GM20431 (cell line): ENCODE data around the gene USP20.

ENCODE experiments used
- in situ Hi-C: fragments of 300-500 bp; cut with MseI, MboI; formaldehyde crosslinking; loops from one replicate; pipeline ENCODE4 v1.15.0; 2020; ENCODE audit warnings: low sequenced_read_pairs; ENCODE audit not compliant: unreplicated experiment

The USP20 gene

DNA sequence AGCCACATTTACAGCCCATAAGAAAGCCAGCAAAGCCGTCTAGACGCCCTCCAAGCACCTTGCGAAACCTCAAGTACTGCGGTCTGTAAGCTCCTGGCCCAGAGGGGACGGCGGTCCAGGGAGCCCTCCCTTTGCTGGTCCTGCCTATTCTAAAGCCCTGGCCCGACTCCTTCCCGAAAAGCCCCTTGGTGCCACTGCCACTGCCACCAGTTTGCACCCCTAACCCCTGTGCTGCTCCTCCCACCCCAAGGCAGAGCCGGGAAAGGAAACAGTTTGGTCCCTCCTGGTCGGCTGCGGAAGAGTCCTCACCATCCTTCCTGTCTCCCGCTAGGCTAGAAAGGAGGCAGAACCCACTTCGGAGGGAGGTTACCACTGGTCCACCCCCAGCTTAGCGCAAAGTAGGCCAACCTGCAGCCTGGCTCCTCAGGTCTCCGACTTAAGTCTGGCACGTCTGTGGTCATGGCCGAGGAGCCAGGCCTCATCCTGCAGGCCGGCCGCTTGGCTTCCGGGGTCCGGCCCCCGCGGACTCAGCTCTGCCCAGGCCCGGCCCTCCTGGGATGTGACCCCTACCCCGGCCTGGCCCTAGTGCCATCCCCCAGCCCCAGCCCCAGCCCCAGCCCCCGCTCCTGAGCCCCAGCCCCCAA is 12.2 kb upstream of the USP20 start:
- in situ Hi-C loops: no loop called here

DNA sequence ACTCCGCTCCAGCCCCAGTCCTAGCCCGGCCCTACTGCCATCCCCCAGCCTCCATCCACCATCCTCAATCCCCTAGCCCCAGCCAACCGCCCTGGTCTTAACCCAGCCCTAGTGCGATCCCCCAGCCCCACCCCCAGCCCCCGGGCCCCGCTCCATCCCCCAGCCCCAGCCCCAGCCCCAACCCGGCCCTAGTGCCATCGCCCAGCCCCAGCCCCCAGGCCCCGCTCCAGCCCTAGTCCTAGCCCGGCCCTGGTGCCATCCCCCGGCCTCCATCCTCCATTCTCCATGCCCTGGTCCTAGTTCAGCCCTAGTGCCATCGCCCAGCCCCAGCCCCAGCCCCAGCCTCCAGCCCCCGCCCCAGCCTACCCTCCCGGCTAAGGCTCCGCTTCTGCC is 11.7 kb upstream of the USP20 start:
- in situ Hi-C loops: no loop called here

DNA sequence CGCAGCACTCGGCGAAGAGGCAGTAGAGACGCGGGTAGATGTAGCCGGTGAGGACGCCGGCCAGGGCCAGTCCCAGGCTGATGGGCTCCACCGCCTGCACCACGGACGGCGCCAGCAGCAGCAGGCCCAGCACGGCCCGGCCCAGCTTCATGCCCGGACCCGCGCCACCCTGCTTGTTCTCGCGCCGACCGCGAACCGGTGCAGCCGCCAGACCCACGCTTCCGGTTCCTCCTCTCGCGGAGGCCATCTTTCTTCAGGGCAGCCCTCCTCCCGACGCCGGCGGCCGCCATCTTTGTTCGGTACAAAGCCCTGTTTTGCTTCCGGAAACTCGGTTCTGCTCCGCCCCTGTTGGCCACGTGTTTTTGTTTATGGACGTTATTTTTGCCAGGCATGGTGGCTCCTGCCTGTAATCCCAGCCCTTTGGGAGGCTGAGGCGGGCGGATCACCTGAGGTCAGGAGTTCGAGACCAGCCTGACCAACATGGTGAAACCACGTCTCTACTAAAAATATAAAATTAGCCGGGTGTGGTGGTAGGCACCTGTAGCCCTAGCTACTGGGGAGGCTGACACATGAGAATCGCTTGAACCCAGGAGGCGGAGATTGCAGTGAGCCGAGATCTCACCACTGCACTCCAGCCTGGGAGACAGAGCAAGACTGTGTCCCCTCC is 11.2 kb upstream of the USP20 start, which contains the start of gene TOR1A:
TSS of gene TOR1A (minus strand) at position 202 of the 667 bp plus-strand sequence. CDS start at position 151, 51 bp downstream.
- in situ Hi-C loops: no loop called here

DNA sequence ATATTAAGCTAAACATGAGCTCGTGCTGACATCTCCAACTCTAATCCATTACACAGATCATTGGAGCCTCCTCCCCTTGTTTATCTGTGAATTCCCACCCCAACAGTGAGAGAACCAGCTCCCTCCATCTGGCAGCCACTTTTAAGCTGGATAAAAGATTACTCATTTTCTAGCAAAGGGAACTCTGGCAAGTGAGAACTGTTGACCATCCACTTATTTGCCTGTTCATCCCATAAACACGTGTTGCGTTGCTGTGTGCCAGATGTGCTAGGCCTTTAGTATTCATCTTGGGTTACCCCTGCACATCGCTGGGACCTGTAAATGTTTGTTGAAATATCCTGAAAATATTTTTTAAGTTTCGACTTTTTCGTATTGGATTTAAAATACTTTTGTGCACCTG is 8.9 kb upstream of the USP20 start:
- in situ Hi-C loops: no loop called here

DNA sequence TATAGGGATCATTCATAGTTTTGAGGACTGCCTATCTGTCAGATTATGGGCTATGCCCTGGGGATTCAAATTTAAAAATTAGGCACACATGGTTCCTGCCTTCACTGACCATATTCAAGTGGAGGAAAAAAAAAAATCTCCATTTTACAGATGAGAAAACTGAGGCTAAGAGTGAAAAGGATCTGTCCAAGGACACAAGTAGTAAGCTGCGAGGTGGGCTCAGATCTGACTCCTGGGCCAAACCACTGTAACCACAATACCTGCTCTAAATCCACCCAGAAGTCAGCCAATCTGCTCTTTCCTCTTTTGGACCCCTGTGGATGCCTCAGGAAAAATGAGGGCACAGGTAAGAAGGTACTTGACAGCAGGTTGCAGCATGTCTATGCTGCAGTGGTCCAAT is 8.5 kb upstream of the USP20 start:
- in situ Hi-C loops: no loop called here

DNA sequence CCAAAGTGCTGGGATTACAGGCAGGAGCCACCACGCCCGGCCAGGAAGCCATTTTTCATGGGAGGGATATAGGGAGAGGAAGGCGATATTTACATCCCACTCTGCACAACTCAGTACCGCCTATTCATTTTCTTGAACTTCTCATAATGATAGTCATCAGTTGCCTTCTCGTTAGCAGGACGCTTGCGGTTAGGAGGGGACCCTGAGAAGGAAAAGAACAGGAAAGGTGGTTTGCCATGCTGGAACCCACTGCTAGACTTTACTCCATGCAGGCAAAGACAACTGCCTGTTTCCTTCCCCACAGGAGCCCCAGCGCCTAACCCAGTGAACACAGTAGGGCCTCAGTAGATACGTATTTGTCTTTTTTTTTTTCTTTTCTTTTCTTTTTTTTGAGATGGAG is 7.2 kb upstream of the USP20 start:
- in situ Hi-C loops: no loop called here

DNA sequence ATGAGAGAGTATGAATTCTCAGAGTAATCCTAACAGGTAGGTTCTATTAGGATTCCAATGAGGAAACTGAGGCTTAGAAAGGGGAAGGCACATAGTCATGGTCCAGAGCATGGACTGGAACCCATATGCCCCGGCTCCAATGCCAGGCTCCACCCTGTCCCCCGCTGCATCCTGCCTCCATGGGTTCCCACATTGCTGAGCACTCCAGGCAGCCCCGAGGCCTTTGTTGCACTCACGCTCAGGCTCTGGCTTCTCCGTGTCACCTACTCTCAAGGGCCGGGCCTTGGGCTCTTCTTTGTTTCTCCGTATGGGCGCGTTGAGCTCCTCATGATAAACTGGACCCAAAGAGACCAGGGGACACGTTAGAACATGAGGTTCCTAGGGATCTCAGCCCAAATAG is 6.3 kb upstream of the USP20 start:
- in situ Hi-C loops: no loop called here

DNA sequence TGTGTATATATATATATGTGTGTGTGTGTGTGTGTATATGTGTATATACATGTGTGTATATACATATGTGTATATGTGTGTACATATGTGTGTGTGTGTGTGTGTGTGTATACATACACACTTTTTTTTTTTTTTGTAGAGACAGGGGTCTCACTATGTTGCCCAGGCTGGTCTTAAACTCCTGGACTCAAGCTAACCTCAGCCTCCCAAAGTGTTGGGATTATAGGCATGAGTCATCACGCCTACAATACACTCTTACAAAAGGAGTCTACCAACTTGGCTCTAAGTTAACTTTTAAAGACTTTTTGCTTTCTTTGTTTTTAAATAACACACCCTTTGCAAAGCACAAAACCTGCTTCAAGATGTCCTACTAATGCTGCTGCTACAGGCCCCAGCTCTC is 2.3 kb upstream of the USP20 start:
- in situ Hi-C loops: no loop called here

DNA sequence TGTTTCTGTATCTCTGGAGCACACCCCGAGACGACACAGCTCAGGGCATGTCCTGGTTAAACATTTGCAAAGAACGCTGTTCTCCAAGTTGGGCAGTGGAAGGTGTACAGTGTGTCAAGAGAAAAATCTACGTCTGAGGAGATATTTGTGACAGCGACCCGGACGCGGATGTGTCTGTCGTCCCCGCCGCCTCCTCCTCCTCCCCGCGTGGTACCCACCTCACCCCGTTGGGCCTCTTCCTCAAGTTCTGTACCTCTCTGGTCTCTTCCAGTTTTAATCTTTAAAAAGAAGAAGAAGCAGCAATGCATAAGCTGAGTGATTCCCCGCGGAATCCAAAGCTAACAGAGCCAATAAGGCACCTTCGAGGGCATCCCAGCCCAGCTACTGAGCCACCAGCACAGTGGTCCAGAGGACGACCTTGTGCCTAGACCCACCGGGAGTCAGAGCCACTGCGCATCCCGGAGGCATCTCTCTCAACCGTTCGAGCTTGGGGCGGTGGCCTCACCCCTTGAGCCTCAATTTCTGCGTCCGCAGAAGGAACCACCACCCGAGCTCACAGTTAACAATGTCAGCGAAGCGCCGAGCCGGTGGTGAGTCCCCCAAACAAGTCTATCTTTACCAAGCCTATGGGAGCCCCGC is 650 bp upstream of the USP20 start:
- in situ Hi-C loops: no loop called here

DNA sequence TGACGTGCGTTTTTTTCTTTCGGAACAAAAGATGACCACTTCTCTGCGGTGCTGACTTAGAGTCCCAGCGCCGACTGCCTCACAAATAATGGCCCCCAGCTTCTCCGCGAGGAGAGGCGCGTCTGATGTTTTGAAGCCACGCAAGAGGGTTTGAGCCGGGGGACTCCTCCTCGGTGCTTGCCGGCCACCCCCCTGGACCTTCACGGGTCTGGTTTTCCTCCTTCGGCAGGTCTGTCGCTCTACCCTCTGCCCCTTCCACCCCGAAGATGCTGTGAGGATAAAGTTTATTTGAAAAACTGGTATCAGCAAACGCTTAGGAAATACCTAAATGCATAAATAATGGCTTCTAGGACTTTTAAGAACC is 584 bp downstream of the USP20 start:
- in situ Hi-C loops: no loop called here

DNA sequence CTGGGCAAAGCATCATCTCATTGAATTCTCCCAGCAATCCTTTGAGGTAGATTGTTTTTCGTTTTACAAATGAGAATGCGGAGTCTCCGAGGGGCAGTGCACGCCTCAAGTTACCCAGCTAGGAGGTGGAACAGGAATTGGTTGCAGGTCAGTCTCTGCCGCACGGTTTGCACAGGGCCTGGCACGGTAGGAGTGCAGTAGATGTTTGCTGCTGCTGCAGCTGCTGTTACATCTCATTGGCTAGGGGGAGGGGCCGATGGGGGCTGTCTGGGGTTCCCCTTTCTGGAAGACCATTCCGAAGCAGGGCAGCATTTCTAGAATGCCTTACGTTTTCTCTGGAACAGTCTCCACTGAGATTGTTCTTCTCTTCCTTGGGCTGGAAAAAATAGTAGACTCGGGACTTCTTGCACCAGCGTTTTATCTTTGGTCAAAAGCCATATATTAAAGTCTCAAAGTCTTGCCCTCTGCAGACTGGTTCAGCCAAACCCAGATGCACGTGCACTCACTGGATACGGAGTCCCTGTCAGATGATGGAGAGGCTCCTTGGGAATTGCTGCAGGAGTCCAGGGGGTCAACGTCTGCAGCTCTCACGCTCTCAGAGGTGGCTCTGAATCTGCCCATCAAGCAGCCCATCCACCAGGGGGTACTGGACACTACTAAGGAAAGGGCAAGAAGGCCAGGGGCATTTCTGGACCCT is 1.2 kb downstream of the USP20 start:
- in situ Hi-C loops: no loop called here

DNA sequence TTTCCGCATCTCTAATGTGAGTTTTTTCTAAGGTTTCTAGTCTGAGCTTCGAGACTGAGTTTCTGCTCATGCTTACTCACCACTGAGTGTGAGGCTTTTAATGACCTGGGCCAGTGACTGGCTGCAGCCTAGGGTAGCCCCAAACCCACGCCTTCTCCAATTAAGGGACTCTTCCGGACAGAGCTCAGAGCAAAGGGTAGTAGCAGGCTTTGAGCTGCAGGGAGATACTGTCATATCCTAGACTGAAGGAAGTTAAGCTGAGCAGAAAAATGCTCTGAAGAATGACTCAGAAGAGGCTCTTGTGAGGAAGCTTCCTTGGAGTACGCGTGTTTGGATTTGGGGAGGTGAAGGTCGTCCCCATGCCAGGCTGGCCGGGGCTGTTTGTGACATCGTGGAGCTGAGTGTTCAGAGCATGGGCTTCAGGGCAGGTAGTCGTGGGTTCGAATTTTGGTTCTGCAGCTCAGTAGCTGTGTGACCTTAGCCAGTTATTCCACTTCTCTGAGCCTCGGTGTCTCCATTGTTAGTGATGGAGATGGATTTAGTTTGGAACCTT is 3.5 kb downstream of the USP20 start:
- in situ Hi-C loops: no loop called here

DNA sequence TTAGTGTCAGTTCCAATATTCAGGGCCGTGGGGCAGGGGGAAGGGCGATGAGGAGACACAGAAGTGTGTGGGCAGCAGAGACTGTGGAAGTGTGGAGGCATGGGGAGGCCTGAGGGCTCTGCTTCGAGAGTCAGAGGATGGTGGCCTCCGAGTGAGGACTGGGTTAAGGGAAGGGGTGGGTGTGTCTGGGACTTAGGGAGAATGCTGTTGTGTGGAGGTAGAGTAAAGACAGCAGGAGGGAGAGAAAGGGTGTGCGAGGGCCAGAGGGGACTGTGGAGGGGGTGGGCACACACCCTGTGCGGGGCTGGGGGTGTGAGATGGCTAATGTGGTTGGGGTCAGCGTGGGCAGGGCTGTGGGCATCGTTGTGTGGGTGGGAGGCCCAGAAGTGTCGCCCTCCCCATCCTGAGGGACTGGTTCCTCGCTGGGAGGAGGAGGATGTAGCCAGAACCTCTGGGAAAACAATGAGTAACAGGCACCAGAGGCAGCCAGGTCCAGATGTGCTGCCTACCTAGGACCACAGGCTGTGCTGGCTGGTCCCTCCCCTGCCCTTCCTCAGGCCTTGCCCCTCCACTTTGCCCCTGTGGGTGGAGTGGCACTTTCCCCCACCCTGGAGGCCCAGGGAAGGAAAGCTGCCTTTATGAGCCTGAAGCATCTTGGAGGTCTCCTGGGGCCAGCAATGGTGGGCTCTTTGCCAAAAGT is 4.2 kb downstream of the USP20 start:
- in situ Hi-C loops: no loop called here

DNA sequence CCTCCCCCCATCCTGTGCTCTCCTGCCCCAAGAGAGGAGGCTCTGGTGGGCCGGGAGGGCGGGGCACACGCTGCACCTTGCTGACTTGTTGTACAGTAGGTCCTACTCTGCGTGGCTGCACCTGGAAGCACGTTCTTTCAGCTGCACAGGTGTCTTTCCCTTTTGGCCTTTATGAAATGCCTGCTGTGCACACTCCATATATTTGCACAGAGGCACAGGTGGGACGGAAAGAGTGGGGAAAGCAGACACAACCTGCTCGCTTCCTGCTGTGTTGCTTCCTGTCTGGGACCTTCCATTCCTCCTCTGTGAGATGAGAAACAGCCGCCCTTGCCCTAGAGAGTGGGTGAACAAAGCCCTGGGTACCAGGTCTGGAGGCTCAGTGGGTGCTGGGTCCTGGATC is 4.8 kb downstream of the USP20 start:
- in situ Hi-C loops: no loop called here

DNA sequence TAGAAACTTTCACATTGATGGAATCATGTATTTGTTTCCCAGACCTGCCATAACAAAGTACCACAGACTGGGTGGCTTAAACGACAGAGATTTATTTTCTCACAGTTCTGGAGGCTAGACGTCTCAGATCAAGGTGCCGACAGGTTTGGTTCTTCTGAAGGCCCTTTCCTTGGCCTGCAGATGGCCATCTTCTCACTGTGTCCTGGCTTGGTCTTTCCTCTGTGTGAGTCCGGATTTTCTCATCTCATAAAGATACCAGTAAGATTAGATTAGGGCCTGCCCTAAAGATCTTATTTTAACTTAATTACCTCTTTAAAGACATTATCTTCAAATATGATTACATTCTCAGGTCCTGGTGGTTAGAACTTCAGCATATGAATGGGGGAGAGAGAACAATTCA is 5.8 kb downstream of the USP20 start:
- in situ Hi-C loops: no loop called here

DNA sequence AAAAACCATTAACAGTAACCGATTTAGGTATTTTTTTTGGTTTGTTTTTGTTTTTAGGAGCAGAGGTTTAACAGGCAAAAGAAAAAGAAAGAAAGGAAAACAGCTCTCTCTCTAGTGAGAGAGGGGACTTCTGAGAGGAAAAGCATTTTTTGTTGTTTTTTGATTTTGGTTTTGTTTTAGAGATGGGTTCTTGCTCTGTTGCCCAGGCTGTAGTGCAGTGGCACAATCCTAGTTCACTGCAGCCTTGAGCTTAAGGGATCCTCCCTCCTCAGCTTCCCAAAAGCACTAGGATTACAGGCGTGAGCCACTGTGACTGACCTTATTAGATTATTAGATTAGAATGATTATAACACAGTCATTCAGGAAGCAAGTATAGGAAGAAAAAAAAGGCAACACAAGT is 10.1 kb downstream of the USP20 start:
- in situ Hi-C loops: no loop called here

DNA sequence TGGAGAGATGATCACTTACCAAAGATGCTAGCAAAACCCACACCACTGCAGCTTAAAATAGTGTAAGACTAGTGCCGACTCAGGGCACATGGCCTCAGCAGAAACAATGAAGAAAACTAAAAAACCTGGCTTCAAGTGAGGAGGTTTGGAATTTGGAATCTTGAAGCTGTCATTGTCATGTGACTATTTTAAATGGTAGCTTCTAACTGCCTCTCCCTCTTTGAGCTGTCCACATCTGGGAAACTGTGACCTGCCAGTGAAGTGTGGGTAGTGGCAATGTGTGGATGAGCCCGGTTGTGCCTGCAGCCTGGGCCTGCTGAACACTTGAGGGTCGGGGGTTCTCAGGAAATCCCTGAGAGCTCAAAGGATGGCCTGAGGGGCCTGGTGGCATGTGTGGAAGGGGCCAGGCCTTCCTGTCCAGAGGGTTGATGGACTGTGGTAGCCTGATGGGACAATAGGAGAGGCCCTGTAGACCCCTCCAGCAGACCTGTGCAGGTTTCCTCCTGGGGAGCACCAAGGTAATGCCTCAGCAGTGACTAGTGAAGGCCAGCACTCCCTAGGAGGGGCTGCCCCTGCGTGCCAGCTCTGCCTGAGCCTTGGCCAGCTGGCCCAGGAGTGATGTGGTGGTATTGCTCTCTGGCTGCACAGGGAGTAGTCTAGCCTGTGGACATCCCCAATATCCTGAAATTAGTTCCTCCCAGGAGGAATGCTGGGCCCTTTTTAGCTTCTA is 13.6 kb downstream of the USP20 start:
- in situ Hi-C loops: no loop called here

DNA sequence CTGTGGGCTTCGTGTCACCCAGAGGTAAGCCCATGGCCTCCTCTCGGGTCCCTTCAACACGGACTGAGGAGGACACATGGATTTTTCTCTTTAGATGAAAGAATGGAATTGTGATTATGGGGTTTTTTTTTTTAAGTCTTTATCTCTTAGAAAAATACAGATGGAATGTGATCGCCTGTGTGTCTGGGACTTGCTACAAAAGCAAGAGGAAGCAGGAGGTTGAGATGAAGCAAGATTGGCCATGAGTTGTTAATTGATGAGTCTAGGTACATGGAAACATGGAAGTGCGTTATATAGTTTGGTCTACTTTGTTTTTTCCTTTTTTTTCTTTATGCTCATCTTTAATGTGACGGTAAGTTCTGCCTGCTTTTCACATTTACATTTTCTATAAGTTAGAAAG is 14.6 kb downstream of the USP20 start:
- in situ Hi-C loops: loop anchor here (25.0 kb wide), 1 partner anchor 387 kb away; no protein-coding TSS in a partner anchor

DNA sequence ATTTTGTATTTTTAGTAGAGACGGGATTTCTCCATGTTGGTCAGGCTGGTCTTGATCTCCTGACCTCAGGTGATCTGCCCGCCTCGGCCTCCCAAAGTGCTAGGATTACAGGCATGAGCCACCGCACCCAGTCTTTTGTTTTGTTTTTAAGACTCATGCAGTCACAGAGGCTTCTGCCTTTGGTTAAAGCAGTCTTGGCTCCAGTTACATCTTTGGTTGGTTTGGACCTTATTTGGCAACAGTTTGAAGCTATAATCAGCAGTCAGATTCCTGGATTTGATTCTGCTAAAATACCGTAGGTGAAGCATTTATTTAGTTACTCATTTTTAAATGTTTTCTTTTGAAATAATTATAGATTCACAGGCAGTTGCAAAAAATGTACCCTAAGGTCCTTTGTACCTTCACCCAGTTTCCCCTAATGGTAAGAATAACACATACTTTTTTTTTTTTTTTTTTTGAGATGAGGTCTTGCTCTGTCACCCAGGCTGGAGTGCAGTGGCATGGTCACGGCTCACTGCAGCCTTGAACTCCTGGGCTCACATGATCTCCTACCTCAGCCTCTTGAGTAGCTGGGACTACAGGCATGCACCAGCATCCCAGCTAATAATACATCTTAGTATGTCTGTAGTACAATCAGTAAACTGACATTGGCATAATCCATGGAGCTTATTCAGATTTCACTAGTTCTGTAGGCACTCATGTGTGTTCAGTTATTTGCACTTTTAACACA is 15.7 kb downstream of the USP20 start:
- in situ Hi-C loops: loop anchor here (25.0 kb wide), 1 partner anchor 386 kb away; no protein-coding TSS in a partner anchor
